ENCODE results near the gene TWF1. TPM values are rescaled to one million over a fixed set of nuclear protein-coding genes. Genes with fewer than 3 reads are reported as not detected.

TWF1 gene
- total RNA-seq, 4 donors from 2014 or later, result 88.2 to 126 (median 111) TPM

DNA sequence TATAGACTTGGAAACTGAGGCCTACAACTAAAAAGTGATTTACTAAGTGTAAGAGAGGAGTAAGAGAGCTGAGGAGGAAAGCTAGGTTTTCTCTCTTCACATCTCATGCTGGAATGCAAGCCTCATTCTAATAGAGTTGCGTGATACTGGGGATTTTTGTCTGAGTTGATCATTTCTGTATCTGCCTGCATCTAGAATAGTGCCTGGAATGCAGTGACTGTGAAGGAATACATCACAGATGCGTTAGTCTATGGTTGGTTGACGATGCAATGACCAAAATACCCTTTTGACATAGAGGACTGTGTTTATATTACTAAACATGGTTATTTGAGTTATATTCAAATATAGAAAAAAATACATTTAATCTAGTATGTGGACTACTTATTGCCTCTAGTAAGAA lies 20.6 kb upstream of the TWF1 start:
- TF ChIP-seq, protein P1, sequence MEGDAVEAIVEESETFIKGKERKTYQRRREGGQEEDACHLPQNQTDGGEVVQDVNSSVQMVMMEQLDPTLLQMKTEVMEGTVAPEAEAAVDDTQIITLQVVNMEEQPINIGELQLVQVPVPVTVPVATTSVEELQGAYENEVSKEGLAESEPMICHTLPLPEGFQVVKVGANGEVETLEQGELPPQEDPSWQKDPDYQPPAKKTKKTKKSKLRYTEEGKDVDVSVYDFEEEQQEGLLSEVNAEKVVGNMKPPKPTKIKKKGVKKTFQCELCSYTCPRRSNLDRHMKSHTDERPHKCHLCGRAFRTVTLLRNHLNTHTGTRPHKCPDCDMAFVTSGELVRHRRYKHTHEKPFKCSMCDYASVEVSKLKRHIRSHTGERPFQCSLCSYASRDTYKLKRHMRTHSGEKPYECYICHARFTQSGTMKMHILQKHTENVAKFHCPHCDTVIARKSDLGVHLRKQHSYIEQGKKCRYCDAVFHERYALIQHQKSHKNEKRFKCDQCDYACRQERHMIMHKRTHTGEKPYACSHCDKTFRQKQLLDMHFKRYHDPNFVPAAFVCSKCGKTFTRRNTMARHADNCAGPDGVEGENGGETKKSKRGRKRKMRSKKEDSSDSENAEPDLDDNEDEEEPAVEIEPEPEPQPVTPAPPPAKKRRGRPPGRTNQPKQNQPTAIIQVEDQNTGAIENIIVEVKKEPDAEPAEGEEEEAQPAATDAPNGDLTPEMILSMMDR (IDR thresholded peaks at IDR 0.05), result no peak
- TF ChIP-seq EP300 (IDR thresholded peaks at IDR 0.05) (no peak), POLR2A (IDR thresholded peaks at IDR 0.05) (no peak), POLR2AphosphoS5 (IDR thresholded peaks at IDR 0.05) (no peak)
- no peak overlapping the region for H3K4me3 ChIP-seq
- H3K9me3 ChIP-seq, result no peaks in the 10 kb centered on the region
- H3K36me3 ChIP-seq, result no peaks in the 10 kb centered on the region
- no peaks in the 10 kb centered on the region for H3K27me3 ChIP-seq
- 84 to 88% methylated on average over 3 of the region's 3 CpGs for WGBS, 2 donors (ENCODE audit: low coverage in 1 of 2)
- no peaks in the 10 kb centered on the region for H3K4me1 ChIP-seq
- ATAC-seq, result no peak
- H3K27ac ChIP-seq, result no peak overlapping the region

DNA sequence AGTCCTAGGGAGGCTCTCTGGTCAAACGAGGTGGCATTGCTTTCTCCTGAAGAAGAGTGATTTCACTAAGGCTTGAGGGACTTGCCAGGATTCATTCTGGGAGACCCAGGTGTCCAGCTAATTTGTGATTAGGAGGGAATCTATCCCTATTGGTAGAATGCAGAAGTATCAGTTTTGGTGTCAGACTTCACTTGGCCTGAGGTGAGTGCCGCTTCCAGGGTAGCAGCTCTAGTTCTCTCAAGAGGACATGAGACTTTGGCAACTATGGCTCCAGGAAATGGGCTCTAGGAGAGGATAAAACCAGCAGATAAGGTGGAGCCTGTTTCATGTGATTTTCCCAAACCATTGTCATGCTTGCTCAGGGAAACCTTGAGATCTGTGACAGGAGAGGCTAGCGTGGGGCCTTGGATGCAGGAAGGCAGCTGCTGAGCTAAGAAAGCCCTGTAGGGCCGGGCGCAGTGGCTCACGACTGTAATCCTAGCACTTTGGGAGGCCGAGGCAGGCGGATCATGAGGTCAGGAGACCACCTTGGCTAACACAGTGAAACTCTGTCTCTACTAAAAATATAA lies 18.2 kb upstream of the TWF1 start:
- H3K4me1 ChIP-seq, result no peaks in the 10 kb centered on the region
- no peak for ATAC-seq
- WGBS, 2 donors (ENCODE audit: low coverage in 1 of 2), result 57 to 78% methylated on average over 1 to 2 of the region's 8 CpGs
- TF ChIP-seq EP300 (IDR thresholded peaks at IDR 0.05) (no peak), POLR2AphosphoS5 (IDR thresholded peaks at IDR 0.05) (no peak), POLR2A (IDR thresholded peaks at IDR 0.05) (no peak)
- TF ChIP-seq, protein P1 (IDR thresholded peaks at IDR 0.05), result no peak
- no peak overlapping the region for H3K4me3 ChIP-seq
- H3K9me3 ChIP-seq, result no peaks in the 10 kb centered on the region
- no peaks in the 10 kb centered on the region for H3K27me3 ChIP-seq
- H3K27ac ChIP-seq, result no peak overlapping the region
- no peaks in the 10 kb centered on the region for H3K36me3 ChIP-seq

DNA sequence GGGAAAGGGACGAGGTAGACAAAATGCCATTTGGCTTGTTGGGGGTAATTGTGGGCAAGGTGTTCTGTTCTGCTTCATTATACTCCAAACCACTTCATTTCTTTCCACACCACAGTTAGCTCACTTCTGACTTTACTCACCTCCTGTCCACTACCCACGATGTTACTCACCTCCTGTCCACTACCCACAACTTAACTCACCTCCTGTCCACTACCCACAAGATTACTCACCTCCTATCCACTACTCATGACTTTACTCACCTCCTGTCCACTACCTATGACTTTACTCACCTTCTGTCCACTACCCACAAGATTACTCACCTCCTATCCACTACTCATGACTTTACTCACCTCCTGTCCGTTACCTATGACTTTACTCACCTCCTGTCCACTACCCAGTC lies 10.1 kb upstream of the TWF1 start:
- TF ChIP-seq, protein P1 (IDR thresholded peaks at IDR 0.05), result no peak
- TF ChIP-seq EP300 (IDR thresholded peaks at IDR 0.05) (no peak), POLR2AphosphoS5 (IDR thresholded peaks at IDR 0.05) (no peak), POLR2A (IDR thresholded peaks at IDR 0.05) (no peak)
- ATAC-seq, result no peak
- Histone ChIP-seq H3K27ac (no peak overlapping the region), H3K9me3 (no peaks in the 10 kb centered on the region), H3K36me3 (no peaks in the 10 kb centered on the region), H3K27me3 (no peaks in the 10 kb centered on the region), H3K4me3 (no peak overlapping the region), H3K4me1 (no peaks in the 10 kb centered on the region)
- 79 to 88% methylated on average over 3 of the region's 3 CpGs for WGBS, 2 donors (ENCODE audit: low coverage in 1 of 2)

DNA sequence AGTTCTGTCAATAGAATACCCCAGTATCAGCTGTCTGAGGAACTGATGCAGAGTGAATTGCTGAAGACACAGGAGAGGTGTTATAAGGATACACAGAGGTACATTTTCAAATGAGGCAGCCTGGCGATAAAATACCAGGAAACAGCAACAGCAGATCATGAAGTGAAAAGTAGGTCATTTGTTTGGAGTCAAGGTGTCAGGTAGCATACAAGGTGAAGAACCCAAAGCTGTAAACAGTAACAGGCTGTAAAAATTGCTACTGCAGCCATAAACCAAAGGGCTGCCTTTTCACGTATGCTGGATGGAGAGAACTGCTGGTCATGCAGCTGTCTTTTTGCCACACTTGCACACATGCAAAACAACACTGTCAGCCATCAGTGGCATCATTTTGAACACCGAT lies 9.3 kb upstream of the TWF1 start:
- Histone ChIP-seq H3K4me1 (no peaks in the 10 kb centered on the region), H3K4me3 (no peak overlapping the region), H3K36me3 (no peaks in the 10 kb centered on the region), H3K9me3 (no peaks in the 10 kb centered on the region), H3K27me3 (no peaks in the 10 kb centered on the region), H3K27ac (no peak overlapping the region)
- 55 to 73% methylated on average over 2 to 3 of the region's 3 CpGs for WGBS, 2 donors (ENCODE audit: low coverage in 1 of 2)
- TF ChIP-seq POLR2A (IDR thresholded peaks at IDR 0.05) (no peak), EP300 (IDR thresholded peaks at IDR 0.05) (no peak), POLR2AphosphoS5 (IDR thresholded peaks at IDR 0.05) (no peak)
- TF ChIP-seq, protein P1 (IDR thresholded peaks at IDR 0.05), result no peak
- no peak for ATAC-seq

DNA sequence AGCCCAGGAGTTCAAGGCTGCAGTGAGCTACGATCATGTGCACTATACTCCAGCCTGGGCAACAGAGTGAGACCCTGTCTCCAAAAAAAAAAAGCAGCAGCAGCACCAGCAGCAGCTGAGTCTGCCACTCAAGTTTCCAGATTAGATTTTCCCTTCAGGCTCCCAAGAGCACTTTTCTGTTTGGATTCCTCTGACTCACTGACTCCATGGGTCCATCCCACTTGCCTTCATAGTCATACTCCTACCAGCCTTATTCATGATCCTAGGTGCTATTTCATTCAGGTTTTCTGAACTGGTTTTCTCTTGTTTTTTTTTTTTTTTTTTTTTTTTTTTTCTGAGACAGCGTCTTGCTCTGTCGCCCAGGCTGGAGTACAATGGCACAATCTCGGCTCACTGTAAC lies 6.8 kb upstream of the TWF1 start:
- WGBS, 2 donors (ENCODE audit: low coverage in 1 of 2), result 93 to 100% methylated on average over 1 to 3 of the region's 4 CpGs

More for the DNA sequence above, 6.8 kb upstream of the TWF1 start:
- TF ChIP-seq, protein P1 (IDR thresholded peaks at IDR 0.05), result no peak
- TF ChIP-seq POLR2A (IDR thresholded peaks at IDR 0.05) (no peak), POLR2AphosphoS5 (IDR thresholded peaks at IDR 0.05) (no peak), EP300 (IDR thresholded peaks at IDR 0.05) (no peak)
- no peak overlapping the region for H3K4me3 ChIP-seq
- H3K9me3 ChIP-seq, result no peaks in the 10 kb centered on the region
- H3K27ac ChIP-seq, result no peak overlapping the region
- ATAC-seq, result no peak
- H3K36me3 ChIP-seq, result no peaks in the 10 kb centered on the region
- no peaks in the 10 kb centered on the region for H3K27me3 ChIP-seq
- H3K4me1 ChIP-seq, result no peaks in the 10 kb centered on the region
